Osteoblast (primary cell): ENCODE measurements around the gene CCDC198. TPM values are rescaled to one million over a fixed set of nuclear protein-coding genes. Genes with fewer than 3 reads are reported as not detected.

Experiments used
- DNase-seq: peaks from one replicate; pipeline ENCODE4 v3.0.0; 2011; ENCODE audit warnings: low spot score, mixed read lengths; ENCODE audit not compliant: insufficient read length; ENCODE audit errors: missing footprints
- H2AFZ ChIP-seq: 2 replicates; pipeline ENCODE4 v1.6.0; 2011; ENCODE audit warnings: mild to moderate bottlenecking, low read length
- H3K27ac ChIP-seq: 2 replicates; pipeline ENCODE4 v1.5.1; 2011; ENCODE audit warnings: mild to moderate bottlenecking, low read depth, low read length, moderate library complexity
- H3K27me3 ChIP-seq: 2 replicates; pipeline ENCODE4 v1.6.0; 2012; ENCODE audit warnings: mild to moderate bottlenecking, control low read depth, inconsistent platforms, low read length, moderate library complexity; ENCODE audit not compliant: insufficient read depth
- H3K36me3 ChIP-seq: 2 replicates; pipeline ENCODE4 v1.5.1; 2011; ENCODE audit warnings: mild to moderate bottlenecking, low read length, control low read depth, moderate library complexity; ENCODE audit not compliant: insufficient read depth
- H3K4me1 ChIP-seq: 2 replicates; pipeline ENCODE4 v1.5.1; 2011; ENCODE audit warnings: mild to moderate bottlenecking, low read length, control low read depth, moderate library complexity; ENCODE audit not compliant: insufficient read depth
- H3K4me2 ChIP-seq: 2 replicates; pipeline ENCODE4 v1.6.0; 2011; ENCODE audit warnings: mild to moderate bottlenecking, low read length; ENCODE audit not compliant: insufficient read depth
- H3K4me3 ChIP-seq: fragments of 200-600 bp; sonication (generic); 3 replicates; pipeline ENCODE4 v1.5.1; 2012; ENCODE audit warnings: mild to moderate bottlenecking, low read length, inconsistent platforms; ENCODE audit not compliant: insufficient read depth
- H3K79me2 ChIP-seq: 2 replicates; pipeline ENCODE4 v1.6.0; 2012; ENCODE audit warnings: mild to moderate bottlenecking, low read length, control low read depth, inconsistent platforms; ENCODE audit not compliant: insufficient read depth
- H3K9me3 ChIP-seq: 2 replicates; pipeline ENCODE4 v1.5.1; 2011; ENCODE audit warnings: low read depth, low read length, control low read depth
- H4K20me1 ChIP-seq: 2 replicates; pipeline ENCODE4 v1.6.0; 2012; ENCODE audit warnings: mild to moderate bottlenecking, low read length, control low read depth; ENCODE audit not compliant: insufficient read depth
- total RNA-seq: library from RNA; depleted of rRNA; stranded (reverse); fragments of >200 nt; gene quantifications from 2 replicates; pipeline ENCODE4 v1.2.3, GENCODE V29; 2012
- TF ChIP-seq, protein P1 (sequence below): IDR thresholded peaks from 2 replicates; pipeline ENCODE4 v1.5.1; 2011; ENCODE audit warnings: mild to moderate bottlenecking, low read depth, low read length, moderate library complexity; ENCODE audit errors: extremely low read depth

The CCDC198 gene
- total RNA-seq, 1 donor: not detected

DNA sequence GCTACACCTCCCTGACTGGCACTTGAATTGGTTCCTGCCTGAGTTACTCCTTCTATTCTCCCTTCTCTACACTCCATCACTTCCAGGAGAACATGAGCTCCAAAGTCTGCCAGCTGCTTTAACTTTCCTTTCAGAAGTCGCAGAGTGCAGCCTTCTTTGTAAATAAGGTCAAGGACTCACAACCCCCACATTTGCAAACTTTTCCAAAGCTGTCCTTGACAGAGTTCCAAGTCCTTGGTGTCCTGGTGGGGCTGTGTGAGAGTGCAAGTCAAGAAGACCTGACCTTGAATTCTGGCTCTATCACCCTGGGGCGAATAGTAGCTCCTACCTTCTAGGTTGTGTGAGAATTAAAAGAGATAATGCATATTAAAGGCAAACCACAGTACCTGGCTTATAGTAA lies 15.6 kb downstream of the CCDC198 start:
- no peaks in the 10 kb centered on the region for H3K27me3 ChIP-seq
- no peaks in the 10 kb centered on the region for H3K4me1 ChIP-seq
- TF ChIP-seq, protein P1, sequence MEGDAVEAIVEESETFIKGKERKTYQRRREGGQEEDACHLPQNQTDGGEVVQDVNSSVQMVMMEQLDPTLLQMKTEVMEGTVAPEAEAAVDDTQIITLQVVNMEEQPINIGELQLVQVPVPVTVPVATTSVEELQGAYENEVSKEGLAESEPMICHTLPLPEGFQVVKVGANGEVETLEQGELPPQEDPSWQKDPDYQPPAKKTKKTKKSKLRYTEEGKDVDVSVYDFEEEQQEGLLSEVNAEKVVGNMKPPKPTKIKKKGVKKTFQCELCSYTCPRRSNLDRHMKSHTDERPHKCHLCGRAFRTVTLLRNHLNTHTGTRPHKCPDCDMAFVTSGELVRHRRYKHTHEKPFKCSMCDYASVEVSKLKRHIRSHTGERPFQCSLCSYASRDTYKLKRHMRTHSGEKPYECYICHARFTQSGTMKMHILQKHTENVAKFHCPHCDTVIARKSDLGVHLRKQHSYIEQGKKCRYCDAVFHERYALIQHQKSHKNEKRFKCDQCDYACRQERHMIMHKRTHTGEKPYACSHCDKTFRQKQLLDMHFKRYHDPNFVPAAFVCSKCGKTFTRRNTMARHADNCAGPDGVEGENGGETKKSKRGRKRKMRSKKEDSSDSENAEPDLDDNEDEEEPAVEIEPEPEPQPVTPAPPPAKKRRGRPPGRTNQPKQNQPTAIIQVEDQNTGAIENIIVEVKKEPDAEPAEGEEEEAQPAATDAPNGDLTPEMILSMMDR: no peak
- no peaks in the 10 kb centered on the region for H3K9me3 ChIP-seq
- no peak overlapping the region for H3K27ac ChIP-seq
- no peaks in the 10 kb centered on the region for H4K20me1 ChIP-seq
- peak; percentile 13 for DNase-seq
- H3K36me3 ChIP-seq: no peaks in the 10 kb centered on the region
- H3K4me3 ChIP-seq: no peak overlapping the region
- no peaks in the 10 kb centered on the region for H3K79me2 ChIP-seq
- no peak overlapping the region for H3K4me2 ChIP-seq
- H2AFZ ChIP-seq: no peak overlapping the region

DNA sequence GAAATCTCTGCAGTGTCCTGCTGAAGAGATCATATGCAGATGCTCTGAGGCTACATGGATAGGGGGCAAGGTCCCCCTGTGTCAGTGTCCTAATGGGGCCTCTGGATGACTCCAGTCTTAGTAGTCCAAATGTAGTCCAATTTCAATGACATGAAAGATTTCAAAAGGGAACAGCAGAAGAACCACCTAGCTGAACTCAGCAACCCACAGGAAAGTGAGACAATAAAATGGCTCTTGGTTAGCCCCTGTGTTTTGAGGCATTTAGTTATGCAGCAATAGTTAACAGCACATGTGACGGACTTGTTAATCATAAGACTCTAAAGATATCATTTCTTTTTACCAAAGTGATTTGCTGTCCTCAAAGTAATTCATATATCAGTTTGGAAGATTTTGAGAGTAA lies 22.7 kb downstream of the CCDC198 start:
- H3K9me3 ChIP-seq: no peaks in the 10 kb centered on the region
- no peak overlapping the region for H3K4me2 ChIP-seq
- no peaks in the 10 kb centered on the region for H3K27me3 ChIP-seq
- H4K20me1 ChIP-seq: no peaks in the 10 kb centered on the region
- H3K79me2 ChIP-seq: no peaks in the 10 kb centered on the region
- no peak for DNase-seq
- TF ChIP-seq, protein P1: no peak
- no peaks in the 10 kb centered on the region for H3K4me1 ChIP-seq
- H3K27ac ChIP-seq: no peak overlapping the region
- H3K36me3 ChIP-seq: no peaks in the 10 kb centered on the region
- no peak overlapping the region for H2AFZ ChIP-seq
- H3K4me3 ChIP-seq: no peak overlapping the region

GRCh38 chr14:57464008-57464730 lies 29.5 kb downstream of the CCDC198 start:
- Histone ChIP-seq H3K36me3 (no peaks in the 10 kb centered on the region), H3K27ac (no peak overlapping the region), H2AFZ (no peak overlapping the region), H3K4me2 (no peak overlapping the region), H3K27me3 (no peaks in the 10 kb centered on the region), H3K9me3 (no peaks in the 10 kb centered on the region), H3K79me2 (no peaks in the 10 kb centered on the region), H3K4me3 (no peak overlapping the region), H4K20me1 (no peaks in the 10 kb centered on the region), H3K4me1 (no peaks in the 10 kb centered on the region)
- TF ChIP-seq, protein P1: no peak
- peak; percentile 23 for DNase-seq

- no peaks in the 10 kb centered on the region for H3K9me3 ChIP-seq
- no peaks in the 10 kb centered on the region for H3K27me3 ChIP-seq
- H3K79me2 ChIP-seq: no peaks in the 10 kb centered on the region
- H3K36me3 ChIP-seq: no peaks in the 10 kb centered on the region
- H3K4me2 ChIP-seq: no peak overlapping the region
- TF ChIP-seq, protein P1: no peak
- no peak overlapping the region for H2AFZ ChIP-seq
- H3K4me1 ChIP-seq: no peaks in the 10 kb centered on the region
- H4K20me1 ChIP-seq: no peaks in the 10 kb centered on the region
- DNase-seq: no peak
- no peak overlapping the region for H3K27ac ChIP-seq
- no peak overlapping the region for H3K4me3 ChIP-seq
These were observed 31.1 kb downstream of the CCDC198 start for GRCh38 chr14:57462551-57462950.
